ENCODE results near the gene SLC46A2.
A peak's percentile ranks its signal among the peaks of the same experiment; 100 is the strongest.

The SLC46A2 gene

DNA sequence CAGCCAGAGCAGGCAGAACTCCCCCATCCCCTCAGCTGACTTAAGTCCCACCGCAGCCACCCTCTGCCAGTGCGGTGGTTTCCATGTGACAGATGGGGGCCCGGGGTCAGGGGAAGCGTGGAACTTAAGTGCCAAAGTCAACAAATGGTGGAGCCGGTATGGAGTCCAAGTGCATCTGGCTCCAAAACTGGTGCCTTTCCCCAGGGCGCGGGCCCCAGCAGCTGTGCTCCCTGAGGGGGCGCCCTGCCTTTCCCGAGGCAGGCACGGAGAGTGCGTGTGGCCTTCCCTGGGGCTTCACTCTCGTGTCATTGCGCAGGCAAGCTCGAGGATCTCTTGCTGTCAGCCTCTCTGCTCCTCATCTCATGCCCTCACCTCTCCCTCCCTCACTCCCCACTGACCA, 33.8 kb downstream of the SLC46A2 start:
- no peak for DNase-seq

DNA sequence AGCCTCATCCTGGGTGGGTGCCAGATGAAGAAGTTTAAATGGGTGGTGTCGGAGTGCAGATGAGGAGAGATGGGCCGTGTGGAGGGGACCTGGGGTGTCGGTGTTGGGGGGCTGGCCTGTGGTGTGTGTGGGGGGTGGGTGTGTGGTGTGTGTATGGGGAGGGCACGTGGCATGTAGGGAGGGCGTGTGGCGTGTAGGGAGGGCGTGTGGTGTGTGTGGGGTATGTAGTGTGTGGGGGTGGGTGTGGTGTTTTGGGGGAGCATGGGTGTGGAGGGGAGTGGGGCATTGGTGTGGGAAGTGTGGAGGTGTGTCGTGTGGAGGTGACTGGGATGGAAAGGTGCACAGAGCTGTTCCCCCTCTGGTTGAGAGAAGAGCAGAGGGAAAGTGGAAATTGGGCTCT, 34.5 kb downstream of the SLC46A2 start:
- DNase-seq: no peak

DNA sequence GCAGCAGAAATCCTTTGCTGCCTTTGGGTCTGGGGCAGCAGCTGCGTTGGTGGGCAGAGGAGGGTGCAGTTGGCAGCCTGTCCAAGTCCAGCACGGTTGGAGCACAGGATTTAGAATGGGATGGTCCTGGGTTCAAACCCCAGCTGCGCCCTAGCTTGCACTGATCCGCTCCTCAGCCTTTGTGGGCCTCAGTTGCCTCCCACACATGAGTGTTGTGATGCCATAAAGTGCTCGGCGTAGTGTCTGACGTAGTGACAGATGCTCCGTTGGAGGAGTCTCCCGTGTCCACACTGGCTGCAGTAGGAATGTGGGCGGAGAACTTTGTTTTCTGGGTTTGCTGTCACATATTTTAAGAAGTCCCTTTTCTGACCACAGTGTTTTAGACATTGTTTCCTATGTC, 36.0 kb downstream of the SLC46A2 start:
- no peak for DNase-seq

DNA sequence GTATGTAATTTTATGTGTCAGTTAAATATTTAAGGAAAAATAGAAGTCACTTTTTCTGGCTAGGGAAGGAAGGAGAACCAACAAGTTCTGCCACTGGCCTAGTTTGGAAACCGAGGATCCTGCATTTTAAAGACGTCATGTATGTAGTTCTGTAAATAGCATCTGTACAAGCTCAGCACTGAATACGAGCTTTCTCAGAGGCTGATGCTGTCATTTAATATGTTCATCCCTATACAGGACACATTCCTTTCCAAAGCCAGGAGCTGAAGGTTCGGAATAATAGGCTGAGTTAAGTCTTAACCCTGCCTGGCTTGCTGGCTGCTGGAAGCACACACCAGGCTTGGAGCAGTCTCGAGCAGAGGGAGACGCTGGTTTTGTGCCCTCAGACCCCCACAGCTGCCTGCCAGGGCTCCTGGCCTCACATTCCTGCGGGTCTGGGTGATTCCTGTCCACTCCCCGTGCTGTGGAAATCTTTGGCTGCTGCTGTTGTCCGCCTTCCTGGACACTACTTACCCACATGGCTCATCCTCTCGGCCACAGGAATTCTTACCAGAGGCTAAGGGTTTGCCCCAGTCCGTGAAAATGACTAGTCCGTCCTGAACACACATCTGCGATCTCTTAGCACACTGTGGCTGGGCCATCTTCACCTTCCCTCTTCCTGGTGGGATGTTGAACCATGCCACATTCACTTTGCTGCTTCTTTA, 36.6 kb downstream of the SLC46A2 start:
- no peak for DNase-seq

DNA sequence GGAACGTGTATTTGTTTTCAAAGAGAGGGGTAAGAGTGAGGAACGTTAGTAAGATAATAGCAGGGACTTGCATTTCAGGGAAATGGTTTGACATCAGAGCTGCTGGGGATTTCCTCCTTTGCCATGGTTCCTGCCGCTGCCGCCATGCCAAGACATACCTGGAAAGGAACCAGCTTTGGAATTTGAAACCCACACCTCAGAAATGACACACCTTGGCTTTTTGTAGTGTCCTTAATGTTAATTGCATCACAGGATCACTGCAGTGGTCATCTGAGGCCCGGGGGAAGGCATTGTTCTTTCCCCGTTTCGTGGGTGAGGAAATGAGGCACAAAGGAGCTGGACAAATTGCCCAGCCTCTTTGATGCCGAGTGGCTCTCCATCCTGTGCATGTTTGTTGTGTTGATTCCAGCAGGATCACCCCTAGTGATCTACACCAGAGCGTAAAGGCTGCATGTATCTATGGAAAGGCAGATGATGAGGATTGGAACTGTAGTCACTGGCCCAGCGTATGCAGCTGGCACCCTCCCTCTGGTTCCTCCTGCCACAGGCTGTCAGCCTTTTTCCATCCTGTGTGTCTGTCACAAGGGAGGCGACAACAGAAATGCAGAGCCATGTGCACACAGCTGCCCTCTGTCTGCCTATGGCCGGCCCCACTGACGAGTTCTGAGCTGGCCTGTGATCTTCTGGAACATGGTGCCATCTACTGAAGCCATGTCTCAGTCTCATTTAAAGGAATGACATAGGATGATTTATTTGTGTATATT, 37.8 kb downstream of the SLC46A2 start:
- DNase-seq: no peak

DNA sequence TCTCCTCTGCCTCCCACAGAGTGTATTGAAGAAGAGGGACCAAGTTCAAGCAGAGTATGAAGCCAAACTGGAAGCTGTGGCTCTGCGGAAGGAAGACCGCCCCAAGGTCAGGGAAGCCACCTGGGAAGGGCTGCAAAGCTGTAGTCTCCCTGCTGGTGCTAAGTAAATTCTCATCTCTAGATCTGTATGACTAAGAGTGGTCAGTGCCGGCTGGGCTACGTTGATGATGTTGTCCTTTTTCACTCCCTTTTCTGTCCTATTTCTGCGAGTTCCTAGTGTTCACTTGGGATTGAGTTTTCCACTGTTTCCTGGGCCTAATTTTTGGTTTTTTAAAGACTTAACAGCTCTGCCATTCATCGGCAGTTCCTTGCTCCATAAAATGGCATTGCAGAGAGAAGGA, 39.8 kb downstream of the SLC46A2 start:
- no peak for DNase-seq

DNA sequence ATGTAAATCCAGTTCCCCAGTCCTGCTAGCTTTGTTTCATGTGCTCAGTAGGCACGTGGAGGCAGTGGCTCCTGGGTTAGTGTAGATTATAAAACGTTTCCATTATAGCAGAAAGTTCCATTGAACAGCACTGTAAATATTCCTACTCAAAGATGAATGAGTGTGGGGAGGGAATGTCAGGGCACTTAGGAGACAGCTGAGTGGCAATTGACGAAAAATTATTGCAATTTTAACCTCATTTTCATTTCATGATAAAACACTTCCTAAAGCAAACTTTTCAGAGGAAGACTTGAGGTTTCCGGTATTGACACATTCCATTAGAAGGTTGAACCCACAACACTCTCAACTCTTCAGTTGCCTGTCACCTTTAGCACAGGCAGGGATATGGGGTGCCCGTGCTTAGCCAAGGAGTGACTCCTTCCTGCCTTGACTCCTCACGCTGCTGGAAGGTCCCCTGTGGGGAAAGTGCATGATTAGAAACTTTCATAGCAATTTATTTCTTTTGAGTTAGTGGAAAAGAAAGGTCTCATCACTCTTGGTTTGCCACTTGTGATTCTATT, 41.2 kb downstream of the SLC46A2 start:
- no peak for DNase-seq

DNA sequence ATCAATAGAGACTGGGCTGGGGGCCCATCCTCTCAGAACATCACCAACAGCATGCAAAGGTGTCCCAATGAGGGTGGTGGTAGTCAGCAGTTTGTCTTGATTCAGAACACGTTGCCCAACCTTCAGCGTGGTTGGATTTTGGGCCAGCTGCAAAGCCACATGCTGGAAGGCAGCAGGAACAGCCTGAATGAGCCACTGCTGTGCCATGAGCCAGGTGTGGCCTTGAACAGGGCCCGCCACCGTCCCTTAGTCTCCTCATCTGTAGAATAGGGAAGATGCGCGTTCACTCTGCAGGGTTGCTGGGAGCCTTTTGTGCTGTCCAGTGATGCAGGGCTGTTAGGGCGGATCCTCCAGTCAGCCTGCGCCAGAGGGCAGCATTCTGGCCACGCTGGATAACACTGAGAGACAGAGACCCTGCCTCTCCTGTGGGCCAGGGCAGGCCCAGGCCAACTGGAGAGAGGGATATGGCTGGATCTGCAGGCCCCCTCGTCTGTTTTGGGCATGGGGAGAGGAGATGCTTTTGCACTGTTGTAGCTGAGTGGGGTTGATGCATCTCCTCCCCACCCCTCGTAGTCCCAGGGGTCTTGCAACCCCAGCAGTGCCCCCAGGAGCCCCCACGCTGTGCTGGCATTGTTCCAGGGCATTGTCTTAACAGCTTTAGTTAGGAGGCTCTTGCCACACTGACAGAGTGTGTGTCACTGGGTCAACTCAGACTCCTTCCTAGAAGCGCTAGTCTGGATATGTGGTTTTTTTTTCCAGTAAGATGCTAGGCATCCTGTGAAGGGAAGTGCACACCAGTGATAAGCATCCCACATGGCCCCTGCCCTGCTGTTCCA, 42.1 kb downstream of the SLC46A2 start:
- no peak for DNase-seq

DNA sequence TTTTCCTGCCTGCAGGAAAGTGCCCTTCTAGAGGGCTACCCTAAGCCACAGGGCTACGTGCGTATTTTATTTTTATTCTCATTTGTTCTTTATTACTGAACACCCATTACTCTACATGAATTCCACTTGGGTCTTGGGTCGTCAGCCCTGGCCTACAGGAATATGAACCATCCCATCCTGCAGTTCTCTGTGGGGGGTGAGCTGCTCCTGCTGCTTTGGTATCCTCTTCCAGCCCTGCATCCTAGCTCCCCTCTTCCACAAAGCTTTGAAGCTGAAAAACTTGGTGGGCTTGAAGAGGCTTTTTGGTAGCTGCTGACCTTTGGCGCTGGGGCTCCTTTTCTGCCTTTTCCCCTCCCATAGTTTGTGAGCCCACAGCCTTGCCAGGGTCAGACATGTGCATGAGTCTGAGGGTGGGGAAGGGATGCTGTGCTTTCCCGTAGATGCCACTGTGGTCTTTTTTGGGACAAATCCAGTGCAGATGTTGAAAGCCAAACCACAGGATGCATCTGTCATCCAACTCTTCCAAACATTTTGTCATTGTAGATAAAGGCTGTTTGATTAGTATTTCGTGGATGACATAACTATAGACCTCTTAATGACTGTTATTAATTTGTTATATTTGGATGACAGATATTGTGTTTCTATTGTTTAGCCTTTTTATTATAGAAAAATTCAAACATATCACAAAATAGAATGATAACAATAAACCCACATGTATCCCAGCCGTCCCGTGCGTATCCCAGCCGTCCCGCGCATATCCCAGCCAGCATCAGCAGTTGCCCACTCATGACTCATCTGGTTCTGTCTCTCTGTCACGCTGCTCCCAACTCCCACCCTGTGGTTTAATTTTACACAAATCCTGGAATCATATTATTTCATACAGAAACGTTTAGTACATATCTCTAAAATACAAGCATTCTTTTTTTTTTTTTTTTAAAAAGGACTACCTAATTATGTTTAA, 43.9 kb downstream of the SLC46A2 start:
- no peak for DNase-seq

DNA sequence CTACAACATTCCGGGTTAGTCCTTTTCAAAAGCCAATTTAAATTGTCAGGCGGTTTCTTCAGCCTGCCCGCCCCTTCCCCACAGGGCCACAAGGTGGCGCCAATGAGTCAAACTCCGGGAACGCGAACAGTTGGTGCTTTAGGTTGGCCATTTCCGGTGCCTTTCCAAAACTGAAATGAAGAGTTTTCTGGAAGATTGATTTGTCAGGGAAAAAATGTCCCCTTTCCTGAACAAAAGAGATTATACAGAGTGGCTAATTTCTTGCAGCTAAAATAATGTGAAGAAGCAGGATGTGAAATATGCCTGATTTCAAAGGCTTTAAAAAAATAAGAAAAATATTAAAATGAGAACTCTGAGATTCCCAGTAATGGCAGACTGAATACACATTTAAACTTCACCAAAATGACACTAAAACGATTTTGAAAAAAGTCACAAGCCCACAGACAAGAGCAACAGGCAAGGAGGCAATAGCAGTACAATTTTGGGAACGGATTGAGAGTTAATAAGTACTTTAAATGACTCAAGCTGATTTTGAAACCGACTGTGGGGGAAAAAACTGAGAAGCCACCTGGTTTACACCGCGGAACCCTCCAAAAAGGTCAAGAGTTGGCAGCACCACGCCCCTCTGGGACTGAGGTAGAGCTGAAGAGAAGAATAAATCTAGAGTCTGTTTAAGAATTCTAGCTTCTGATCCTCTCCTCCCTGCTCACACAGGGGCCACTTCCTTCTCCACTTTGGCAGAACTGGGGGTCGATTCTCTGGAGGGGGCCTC, 45.7 kb downstream of the SLC46A2 start:
- peak; percentile 70 for DNase-seq

DNA sequence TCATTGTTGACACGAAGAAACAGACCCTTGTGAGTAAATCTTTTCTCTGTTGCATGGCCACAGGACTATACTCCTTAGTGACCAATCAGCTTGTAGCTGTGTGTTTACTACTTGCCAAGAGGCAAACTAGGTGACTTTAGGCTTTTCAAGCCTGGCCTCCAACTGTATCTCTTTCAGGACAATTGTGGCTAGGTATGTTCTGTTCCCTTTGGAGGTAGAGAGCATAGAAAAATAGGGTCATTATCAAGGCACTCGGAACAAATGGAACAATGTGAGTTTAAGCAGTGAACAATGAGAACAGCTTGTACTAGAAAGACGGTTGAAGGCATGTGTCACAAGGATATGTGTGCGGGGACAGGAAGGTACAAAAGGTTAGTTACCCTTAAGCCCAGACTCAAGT, 48.1 kb downstream of the SLC46A2 start:
- no peak for DNase-seq

DNA sequence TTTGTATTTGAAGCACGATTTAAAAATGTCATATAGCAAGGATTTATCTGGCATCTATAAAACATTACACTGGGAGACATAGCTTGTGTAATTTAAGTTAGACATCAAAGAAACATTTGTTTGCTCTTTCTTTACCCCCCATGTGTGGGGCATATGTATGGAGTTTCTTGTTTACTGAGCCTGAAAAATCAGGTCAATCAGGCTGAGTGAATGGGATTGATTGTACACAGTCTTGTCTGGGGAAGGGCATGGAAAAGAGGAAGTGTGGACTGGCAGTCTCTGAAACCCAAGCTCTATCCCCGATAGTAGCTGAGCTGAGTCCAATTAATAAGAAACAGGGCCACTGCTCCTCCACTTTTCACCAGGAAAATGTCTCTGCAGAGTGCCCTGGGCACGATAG, 49.4 kb downstream of the SLC46A2 start:
- DNase-seq: peak; percentile 15

DNA sequence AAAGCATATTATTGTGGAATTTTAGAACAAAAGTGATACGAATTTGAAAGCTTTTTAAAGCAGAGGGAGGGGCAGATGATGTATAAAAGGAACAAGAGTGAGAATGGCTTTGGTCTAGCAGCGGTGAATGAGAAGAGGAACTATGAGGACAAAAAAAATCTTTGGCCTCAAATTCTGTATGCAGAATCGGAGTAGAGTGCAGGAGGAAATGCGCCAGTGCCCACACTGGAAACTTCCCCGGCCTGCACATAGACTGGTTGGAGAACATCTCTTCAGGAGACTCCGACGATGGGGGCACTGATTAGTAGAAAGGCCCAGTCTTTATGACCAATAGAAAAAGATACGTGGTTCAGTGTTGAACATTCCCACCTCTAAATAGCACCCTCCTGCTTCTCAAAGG, 51.3 kb downstream of the SLC46A2 start:
- no peak for DNase-seq

DNA sequence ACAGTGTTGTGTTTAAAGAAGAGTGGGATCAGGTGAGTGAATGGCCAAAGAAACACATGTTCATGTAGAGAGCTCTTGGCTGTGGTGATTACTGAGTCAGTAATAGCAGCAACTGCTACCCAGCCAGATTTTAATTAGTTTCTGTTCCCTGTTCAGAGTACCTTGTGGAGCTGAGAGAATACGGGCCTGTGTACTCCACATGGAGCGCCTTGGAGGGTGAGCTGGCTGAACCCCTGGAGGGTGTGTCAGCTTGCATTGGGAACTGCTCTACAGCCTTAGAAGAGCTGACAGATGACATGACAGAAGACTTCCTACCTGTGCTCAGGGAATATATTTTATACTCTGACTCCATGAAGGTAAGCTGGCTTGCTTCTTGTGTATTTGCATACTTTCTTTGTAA, 52.3 kb downstream of the SLC46A2 start:
- no peak for DNase-seq

DNA sequence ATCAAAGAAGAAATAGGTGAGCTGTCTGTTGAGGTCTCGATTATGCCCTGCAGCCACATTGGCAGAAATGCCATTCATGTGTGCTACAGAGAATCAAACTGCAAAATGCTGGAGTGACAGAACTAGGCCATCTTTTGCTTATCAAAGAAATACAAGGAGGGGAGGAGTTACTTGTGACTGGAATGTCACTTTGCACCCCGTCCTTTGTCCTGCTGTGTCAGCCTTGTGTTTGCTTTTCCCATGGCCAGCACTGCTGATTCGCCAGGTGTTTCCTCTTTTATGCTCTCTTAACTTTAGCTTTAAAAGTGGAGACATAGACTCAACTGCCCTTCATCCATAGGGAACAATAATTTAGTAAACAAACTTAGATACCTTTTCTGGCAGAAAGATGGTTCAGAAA, 54.3 kb downstream of the SLC46A2 start:
- peak; percentile 88 for DNase-seq

DNA sequence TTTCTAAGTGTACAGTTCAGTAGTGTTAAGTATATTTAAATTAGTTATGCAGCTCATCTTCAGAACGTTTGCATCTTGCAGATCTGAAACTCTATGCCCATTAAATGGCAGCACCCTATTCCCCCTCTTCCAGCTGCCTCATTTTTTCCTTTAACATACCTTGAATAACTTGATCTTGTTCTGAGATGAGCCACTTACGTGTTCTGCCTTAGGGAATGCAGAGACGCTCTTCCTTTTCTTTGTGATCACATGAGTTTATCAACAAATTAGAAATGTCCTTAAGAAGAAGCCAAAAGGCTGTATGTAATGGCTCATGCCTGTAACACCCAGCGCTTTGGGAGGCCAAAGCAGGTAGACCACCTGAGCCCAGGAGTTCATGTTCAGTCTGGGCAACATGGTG, 57.6 kb downstream of the SLC46A2 start:
- no peak for DNase-seq

DNA sequence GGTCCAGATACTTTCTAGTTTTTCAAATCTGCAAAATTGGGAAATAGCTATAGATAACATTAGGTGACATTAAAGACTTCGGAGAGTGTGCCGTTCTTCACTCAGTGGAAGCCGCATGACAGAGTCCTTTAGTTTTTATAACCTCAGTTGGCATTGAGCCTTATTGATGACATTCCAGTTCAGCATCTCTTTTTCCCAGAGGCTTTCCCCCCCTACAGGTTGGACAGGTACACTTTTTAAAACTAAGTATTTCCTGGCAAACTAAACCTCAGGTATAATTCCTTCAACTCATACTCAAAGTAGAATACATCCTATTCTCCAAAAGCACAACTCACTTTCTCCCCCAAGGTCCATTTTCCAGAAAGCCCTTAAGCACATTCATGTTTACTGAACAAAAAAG, 58.7 kb downstream of the SLC46A2 start:
- DNase-seq: no peak

DNA sequence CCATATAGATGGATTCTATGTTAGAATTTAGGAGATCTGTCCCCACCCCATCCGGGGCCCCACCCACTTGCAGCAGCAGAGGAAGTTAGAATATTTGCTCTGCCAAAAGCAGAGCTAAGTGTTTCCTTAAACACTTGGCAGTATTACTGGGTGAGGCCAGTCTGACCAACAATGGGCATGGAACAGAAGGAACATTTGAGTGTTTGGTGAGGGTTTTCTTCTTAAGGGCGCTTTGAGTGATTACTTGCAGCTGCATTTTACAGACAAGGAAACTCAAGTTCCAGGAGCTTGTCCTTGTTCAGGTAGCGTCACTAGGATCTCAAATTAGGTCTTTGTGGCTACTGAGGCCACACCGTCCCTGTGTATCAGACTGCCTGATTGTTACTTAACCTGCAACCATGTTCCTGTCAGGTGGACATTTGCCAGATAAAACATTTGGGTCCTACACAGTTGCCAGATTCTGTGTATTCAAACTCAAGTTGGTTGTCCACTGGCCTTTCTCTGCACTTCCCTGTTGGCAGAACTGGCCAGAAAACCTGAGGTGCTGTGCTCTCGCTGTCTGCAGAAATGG, 59.3 kb downstream of the SLC46A2 start:
- peak; percentile 79 for DNase-seq

Data from DMS53 (cell line).